IMR-90 (cell line): Measurements from ENCODE around the gene UBA7. TPM values are rescaled to one million over a fixed set of nuclear protein-coding genes. Genes with fewer than 3 reads are reported as not detected.
A peak's percentile ranks its signal among the peaks of the same experiment; 100 is the strongest.

Experiments used
- ATAC-seq: fragments of 200-7000 bp; cut with Tn5 transposase; 2 replicates; pipeline ENCODE4 v1.9.1; 2020; ENCODE audit warnings: low read depth, mild to moderate bottlenecking, moderate library complexity
- BruUV-seq: library from RNA; stranded (reverse); fragments of 400-500 nt; replicated peaks from 2 replicates; lab custom pipeline; 2021; lab: Mats Ljungman, UMichigan
- CTCF ChIA-PET: fragments of 300-600 bp; formaldehyde crosslinking; extraction: SDS; loops from one replicate; lab custom pipeline; 2021; ENCODE audit warnings: antibody characterized with exemption; lab: Yijun Ruan, JAX
- POLR2A ChIA-PET: fragments of 300-600 bp; sonication (Branson Sonifier 250); formaldehyde crosslinking; loops from one replicate; lab custom pipeline; 2022; ENCODE audit warnings: antibody characterized with exemption; ENCODE audit not compliant: unreplicated experiment; lab: Charles Lee
- DNase-seq: peaks from one replicate; pipeline ENCODE4 v3.0.0; 2013
- H2AFZ ChIP-seq: replicated peaks from 2 replicates; pipeline ENCODE3; 2013; ENCODE audit warnings: low read length, mild to moderate bottlenecking; ENCODE audit not compliant: poor library complexity
- H2AK5ac ChIP-seq: 2 replicates; pipeline ENCODE4 v1.6.1; 2013; ENCODE audit warnings: low read depth, low read length, inconsistent platforms
- H2AK9ac ChIP-seq: replicated peaks from 2 replicates; pipeline ENCODE3; 2013; ENCODE audit warnings: mild to moderate bottlenecking, low read depth, low read length, moderate library complexity; ENCODE audit not compliant: poor library complexity
- H2BK120ac ChIP-seq: 2 replicates; pipeline ENCODE4 v1.6.1; 2013; ENCODE audit warnings: low read depth, low read length, inconsistent platforms
- H2BK15ac ChIP-seq: 3 replicates; pipeline ENCODE4 v1.6.1; 2013; ENCODE audit warnings: low read depth, low read length, inconsistent platforms
- H2BK20ac ChIP-seq: 2 replicates; pipeline ENCODE4 v1.6.1; 2013; ENCODE audit warnings: low read depth, mild to moderate bottlenecking, inconsistent platforms, low read length, moderate library complexity
- H2BK5ac ChIP-seq: 2 replicates; pipeline ENCODE4 v1.6.1; 2013; ENCODE audit warnings: mild to moderate bottlenecking, low read depth, low read length, inconsistent platforms; ENCODE audit not compliant: poor library complexity, severe bottlenecking
- H3K14ac ChIP-seq: replicated peaks from 2 replicates; pipeline ENCODE4 v1.6.1; 2013; ENCODE audit warnings: low read depth, low read length, inconsistent platforms
- H3K18ac ChIP-seq: 2 replicates; pipeline ENCODE4 v1.6.1; 2013; ENCODE audit warnings: low read depth, low read length, control low read depth
- H3K23ac ChIP-seq: 2 replicates; pipeline ENCODE4 v1.6.1; 2013; ENCODE audit warnings: low read depth, low read length, inconsistent platforms
- H3K27ac ChIP-seq: 2 replicates; pipeline ENCODE4 v1.5.1; 2013; ENCODE audit warnings: mild to moderate bottlenecking, control low read depth, low read length; ENCODE audit not compliant: insufficient read depth
- H3K27me3 ChIP-seq: 2 replicates; pipeline ENCODE4 v1.6.1; 2013; ENCODE audit warnings: low read length; ENCODE audit not compliant: control insufficient read depth, insufficient read depth
- H3K36me3 ChIP-seq: 2 replicates; pipeline ENCODE4 v1.6.1; 2013; ENCODE audit warnings: low read length, mixed read lengths; ENCODE audit not compliant: control insufficient read depth, insufficient read depth
- H3K4ac ChIP-seq: 2 replicates; pipeline ENCODE4 v1.6.1; 2013; ENCODE audit warnings: low read depth, low read length, inconsistent platforms
- H3K4me1 ChIP-seq: 2 replicates; pipeline ENCODE4 v1.6.1; 2013; ENCODE audit warnings: low read length, mixed read lengths; ENCODE audit not compliant: control insufficient read depth, insufficient read depth
- H3K4me2 ChIP-seq: 2 replicates; pipeline ENCODE4 v1.6.1; 2013; ENCODE audit warnings: low read depth, mild to moderate bottlenecking, control low read depth, low read length, moderate library complexity
- H3K4me3 ChIP-seq: 2 replicates; pipeline ENCODE4 v1.5.1; 2013; ENCODE audit warnings: low read depth, mild to moderate bottlenecking, control low read depth, low read length, moderate library complexity; ENCODE audit not compliant: insufficient read depth
- H3K56ac ChIP-seq: 2 replicates; pipeline ENCODE4 v1.6.1; 2013; ENCODE audit warnings: low read length, inconsistent platforms; ENCODE audit not compliant: insufficient read depth; ENCODE audit errors: extremely low read depth
- H3K79me1 ChIP-seq, 2 experiments: 2 replicates each; pipeline ENCODE4 v1.6.1; 2013; ENCODE audit warnings: low read length in 2 of 2, inconsistent platforms in 1 of 2, low read depth in 1 of 2
- H3K9ac ChIP-seq: 2 replicates; pipeline ENCODE4 v1.6.1; 2013; ENCODE audit warnings: low read depth, low read length, control low read depth
- H3K9me1 ChIP-seq: 2 replicates; pipeline ENCODE4 v1.6.1; 2013; ENCODE audit warnings: low read length, inconsistent platforms; ENCODE audit not compliant: insufficient read depth
- H3K9me3 ChIP-seq: 2 replicates; pipeline ENCODE4 v1.6.1; 2013; ENCODE audit warnings: low read length; ENCODE audit not compliant: control insufficient read depth, insufficient read depth
- H4K20me1 ChIP-seq: 2 replicates; pipeline ENCODE4 v1.6.1; 2013; ENCODE audit warnings: low read length, inconsistent platforms; ENCODE audit not compliant: insufficient read depth
- H4K5ac ChIP-seq: 2 replicates; pipeline ENCODE4 v1.6.1; 2013; ENCODE audit warnings: mild to moderate bottlenecking, low read depth, low read length, control low read depth
- H4K8ac ChIP-seq, 2 experiments: 2 replicates each; pipeline ENCODE4 v1.6.1; 2013; ENCODE audit warnings: low read depth in 2 of 2, low read length in 2 of 2, control low read depth in 1 of 2, inconsistent platforms in 1 of 2
- H4K91ac ChIP-seq: 2 replicates; pipeline ENCODE4 v1.6.1; 2013; ENCODE audit warnings: low read depth, low read length, inconsistent platforms; ENCODE audit not compliant: insufficient read depth
- BHLHE40 ChIP-seq: fragments of 150-350 bp; IDR thresholded peaks from 2 replicates; pipeline ENCODE4 v1.6.1; 2016; ENCODE audit warnings: mild to moderate bottlenecking, low read depth, low read length
- CEBPB ChIP-seq: IDR thresholded peaks from 2 replicates; pipeline ENCODE4 v1.6.1; 2012; ENCODE audit warnings: low read depth, low read length, improper control_type of control experiment
- CHD1 ChIP-seq: IDR thresholded peaks from 2 replicates; pipeline ENCODE4 v1.6.1; 2012; ENCODE audit warnings: low read depth, low read length, improper control_type of control experiment
- CTCF ChIP-seq: conservative IDR thresholded peaks from 2 replicates; pipeline ENCODE4 v1.5.1; 2012; ENCODE audit warnings: mild to moderate bottlenecking, low read depth, low read length, improper control_type of control experiment
- ELK1 ChIP-seq: fragments of 150-350 bp; IDR thresholded peaks from 2 replicates; pipeline ENCODE4 v1.6.1; 2016; ENCODE audit warnings: low read depth, mild to moderate bottlenecking, low read length, moderate library complexity, borderline replicate concordance
- FOS ChIP-seq: fragments of 150-350 bp; IDR thresholded peaks from 2 replicates; pipeline ENCODE4 v1.6.1; 2016; ENCODE audit warnings: low read depth, low read length
- MAFK ChIP-seq: IDR thresholded peaks from 2 replicates; pipeline ENCODE4 v1.6.1; 2012; ENCODE audit warnings: low read depth, low read length, improper control_type of control experiment
- MAZ ChIP-seq: IDR thresholded peaks from 2 replicates; pipeline ENCODE4 v1.6.1; 2012; ENCODE audit warnings: low read depth, mild to moderate bottlenecking, low read length, improper control_type of control experiment, moderate library complexity, borderline replicate concordance
- MXI1 ChIP-seq: IDR thresholded peaks from 2 replicates; pipeline ENCODE4 v1.6.1; 2012; ENCODE audit warnings: low read depth, mild to moderate bottlenecking, low read length, moderate library complexity, borderline replicate concordance
- NFE2L2 ChIP-seq: fragments of 150-350 bp; IDR thresholded peaks from 2 replicates; pipeline ENCODE4 v1.6.1; 2016; ENCODE audit warnings: low read depth, mild to moderate bottlenecking, low read length
- POLR2A ChIP-seq: IDR thresholded peaks from 2 replicates; pipeline ENCODE4 v1.6.1; 2012; ENCODE audit warnings: mild to moderate bottlenecking, low read depth, low read length
- RAD21 ChIP-seq: IDR thresholded peaks from 2 replicates; pipeline ENCODE4 v1.6.1; 2012; ENCODE audit warnings: low read length, improper control_type of control experiment
- RCOR1 ChIP-seq: IDR thresholded peaks from 2 replicates; pipeline ENCODE4 v1.6.1; 2012; ENCODE audit warnings: mild to moderate bottlenecking, low read length, improper control_type of control experiment; ENCODE audit not compliant: insufficient replicate concordance
- RFX5 ChIP-seq: IDR thresholded peaks from 2 replicates; pipeline ENCODE4 v1.8.0; 2012; ENCODE audit warnings: low read depth, mild to moderate bottlenecking, low read length, moderate library complexity
- SMC3 ChIP-seq: fragments of 150-350 bp; IDR thresholded peaks from 2 replicates; pipeline ENCODE4 v1.6.1; 2016; ENCODE audit warnings: low read depth, mild to moderate bottlenecking, antibody characterized with exemption, low read length, moderate library complexity
- USF2 ChIP-seq: fragments of 150-350 bp; IDR thresholded peaks from 2 replicates; pipeline ENCODE4 v1.6.1; 2017; ENCODE audit warnings: mild to moderate bottlenecking, antibody characterized with exemption, low read length, low read depth
- WGBS, 2 experiments: methylation state at CpG; one replicate each; pipeline versions ENCODE4 v1.1.5 to v1.1.7; 2013; ENCODE audit warnings: missing lambda C conversion rate in 2 of 2; ENCODE audit not compliant: insufficient read length in 1 of 2; ENCODE audit errors: extremely low coverage in 2 of 2; 5-methylcytosine and 5-hydroxymethylcytosine counted together
- dilution Hi-C: fragments of 300-500 bp; cut with HindIII; formaldehyde crosslinking; loops from one replicate; pipeline ENCODE4 v1.14.3; 2018; ENCODE audit warnings: low sequenced_read_pairs; ENCODE audit not compliant: unreplicated experiment
- in situ Hi-C: fragments of 300-500 bp; cut with MboI; formaldehyde crosslinking; loops from 3 replicates; pipeline ENCODE4 v1.14.3; 2019; ENCODE audit warnings: low sequenced_read_pairs, inconsistent platforms, mixed read lengths
- intact Hi-C: fragments of 100-400 bp; cut with micrococcal nuclease; formaldehyde crosslinking; loops from 2 replicates; pipeline ENCODE4 v1.10.0; 2022
- polyA plus RNA-seq, 3 experiments: library from polyadenylated mRNA; depleted of rRNA; stranded (reverse); fragments of >200 nt; gene quantifications; 2 replicates each; pipeline ENCODE4 v1.2.3, GENCODE V29; 2012; ENCODE audit warnings: low replicate concordance in 1 of 3
- total RNA-seq: library from RNA; depleted of rRNA; stranded (reverse); fragments of >200 nt; gene quantifications from 2 replicates; pipeline ENCODE4 v1.2.3, GENCODE V29; 2012

UBA7 gene
- total and polyA plus RNA-seq, 2 of the 4 experiments (the other 2 are of a cell fraction) = 18.6 to 57.8 TPM

GRCh38 chr3:49771340-49771938 is 42.3 kb downstream of the UBA7 start:
- Histone ChIP-seq H3K14ac (no peak overlapping the region), H3K36me3 (peaks cover 3% of the 10 kb centered on the region; the same call in 1 of the 2 replicates), H2AFZ (no peak overlapping the region), H2BK120ac (no peak overlapping the region), H3K4me1 (peaks cover 12% of the 10 kb centered on the region), H2BK5ac (peak overlapping the region; percentile 26), H3K27ac (no peak overlapping the region), H3K4me3 (no peak overlapping the region), H2BK15ac (no peak overlapping the region), H3K79me1 (peaks cover 27 to 58% of the 10 kb centered on the region in 2 experiments), H4K8ac (no peak overlapping the region), H2AK9ac (no peak overlapping the region), H4K20me1 (peaks cover 67% of the 10 kb centered on the region), H3K9ac (no peak overlapping the region), H3K56ac (no peak overlapping the region), H3K23ac (no peak overlapping the region), H4K5ac (no peak overlapping the region), H3K27me3 (no peaks in the 10 kb centered on the region), H3K18ac (no peak overlapping the region), H2AK5ac (no peak overlapping the region), H3K4ac (no peak overlapping the region), H3K9me3 (no peaks in the 10 kb centered on the region), H2BK20ac (no peak overlapping the region), H3K4me2 (no peak overlapping the region), H4K91ac (no peak overlapping the region), H3K9me1 (peaks cover 5% of the 10 kb centered on the region; the same call in 1 of the 2 replicates)
- ATAC-seq (no peak), DNase-seq (peak; percentile 46)
- dilution Hi-C loops = no loop called here
- ChIA-PET CTCF (interaction anchor here (0.7 to 1.1 kb wide), 2 partner anchors 31 to 127 kb away, joined by 3 to 4 read pairs; no protein-coding TSS in a partner anchor), POLR2A (no interaction called here)
- in situ Hi-C loops = no loop called here
- no CpG with 5 or more reads among the region's 1 CpG for WGBS, 2 experiments
- TF ChIP-seq CEBPB (no peak), SMC3 (no peak), CTCF (no peak), FOS (no peak), USF2 (no peak), RAD21 (no peak), RFX5 (no peak), RCOR1 (no peak), CHD1 (no peak), MXI1 (no peak), MAZ (no peak), NFE2L2 (no peak), BHLHE40 (no peak), MAFK (no peak), POLR2A (no peak), ELK1 (no peak)
- intact Hi-C loops = no loop called here
- no TSS peak for BruUV-seq
